Activated naive CD4-positive, alpha-beta T cell treated with Interleukin-2 at 50 U/mL for 16 hours (primary cell): ENCODE data around the gene SELENOK.
A peak's percentile ranks its signal among the peaks of the same experiment; 100 is the strongest.
"Not testable (repeated sequence)": the region's sequence is repeated elsewhere in the genome, so short reads cannot be mapped to it uniquely, and the experiment has no call there.

Source experiments
- DNase-seq: peaks from one replicate; pipeline ENCODE4 v3.0.0-alpha.2; 2020

Gene SELENOK

DNA sequence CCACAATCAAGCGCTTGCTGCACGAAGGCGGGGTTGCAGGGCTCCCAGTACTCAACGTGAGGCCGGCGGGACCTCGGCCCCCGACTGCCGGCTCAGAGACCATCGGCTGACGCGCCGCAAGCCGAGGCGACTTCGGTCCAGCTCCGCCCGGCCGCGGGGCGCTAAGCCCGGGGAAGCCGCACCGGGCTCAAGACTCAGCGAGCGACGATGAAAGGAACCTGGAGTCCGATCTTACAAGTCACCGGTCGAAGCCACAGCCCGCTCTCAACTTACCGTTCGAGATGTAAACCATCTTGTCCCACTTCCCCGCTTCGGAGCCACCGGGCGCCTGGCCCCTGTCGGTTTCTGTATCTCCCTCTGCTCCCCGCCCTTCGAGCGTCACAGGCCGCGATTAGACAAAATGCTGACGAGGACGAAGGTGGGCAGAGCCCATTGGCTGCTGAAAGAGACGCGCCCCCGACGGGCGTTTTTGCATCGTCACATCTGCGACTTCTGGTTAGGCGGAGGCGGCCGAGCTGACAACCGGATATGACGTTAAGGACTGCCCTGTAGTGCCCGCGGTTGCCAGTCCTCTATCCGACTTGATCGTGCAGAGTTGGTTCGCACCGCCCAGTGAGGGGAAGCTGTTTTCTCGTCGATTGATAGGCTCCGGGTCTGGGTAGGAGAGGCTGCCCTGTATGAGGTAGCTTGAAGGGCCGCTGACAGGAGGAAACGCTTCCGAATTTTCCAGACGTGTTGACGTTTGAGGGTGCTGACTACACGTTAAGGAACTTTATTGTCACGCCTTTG is at the start of gene SELENOK:
SELENOK (minus strand) TSS at position 363 of the 789 bp plus-strand sequence.
- DNase-seq = peak; percentile 97

GRCh38 chr3:53941184-53941583 is 49.5 kb upstream of the SELENOK start:
- no peak for DNase-seq

DNA sequence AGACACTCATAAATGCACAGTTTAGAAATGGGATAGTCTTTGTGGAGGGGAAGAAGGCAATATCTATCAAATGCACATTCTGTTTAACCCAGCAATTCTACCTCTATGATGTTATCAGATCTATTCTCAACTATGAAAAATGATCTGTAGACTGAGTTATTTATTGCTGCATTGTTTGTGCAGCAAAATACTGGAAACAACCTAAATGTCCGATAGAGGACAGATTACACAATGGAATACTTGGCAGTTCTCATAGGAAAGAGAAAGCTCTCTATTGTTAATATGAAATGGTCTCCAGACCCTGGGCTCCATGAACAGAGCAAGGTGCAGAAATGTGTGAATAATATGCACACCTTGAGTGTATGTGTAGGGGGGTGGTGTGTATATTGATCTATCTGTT is 49.0 kb upstream of the SELENOK start:
- no peak for DNase-seq

GRCh38 chr3:53939813-53940212 is 48.2 kb upstream of the SELENOK start:
- no peak for DNase-seq

- no peak for DNase-seq
Observed at GRCh38 chr3:53939086-53939582, 47.5 kb upstream of the SELENOK start.

GRCh38 chr3:53938645-53939044 is 47.0 kb upstream of the SELENOK start:
- peak; percentile 15 for DNase-seq

- no peak for DNase-seq
Observed at GRCh38 chr3:53936347-53936746, 44.7 kb upstream of the SELENOK start.

DNA sequence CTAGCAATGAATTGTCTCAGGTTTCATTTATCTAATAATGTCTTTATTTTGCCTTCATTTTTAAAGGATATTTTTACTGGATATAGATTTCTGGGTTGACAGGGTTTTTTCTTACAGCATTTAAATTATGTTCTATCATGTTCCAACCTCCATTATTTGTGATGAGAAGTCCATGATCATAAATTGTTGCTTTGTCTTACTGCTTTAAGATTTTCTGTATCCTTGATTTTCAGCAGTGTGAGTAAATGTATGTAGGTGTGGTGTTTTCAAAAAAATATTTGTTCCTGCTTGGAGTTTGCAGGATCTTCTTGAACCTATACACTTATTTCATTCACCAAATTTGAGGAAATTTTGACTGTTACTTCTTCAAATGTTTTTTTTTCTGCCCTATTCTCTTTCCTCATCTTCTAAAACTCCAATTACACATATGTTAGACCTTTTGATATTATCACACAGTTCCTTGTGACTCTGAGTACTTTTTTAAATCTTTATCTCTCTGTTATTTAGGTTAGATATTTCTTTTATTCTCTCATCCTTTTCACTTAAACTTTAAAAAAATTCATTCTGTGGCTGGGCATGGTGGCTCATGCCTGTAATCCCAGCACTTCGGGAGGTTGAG is 43.7 kb upstream of the SELENOK start:
- no peak for DNase-seq

DNA sequence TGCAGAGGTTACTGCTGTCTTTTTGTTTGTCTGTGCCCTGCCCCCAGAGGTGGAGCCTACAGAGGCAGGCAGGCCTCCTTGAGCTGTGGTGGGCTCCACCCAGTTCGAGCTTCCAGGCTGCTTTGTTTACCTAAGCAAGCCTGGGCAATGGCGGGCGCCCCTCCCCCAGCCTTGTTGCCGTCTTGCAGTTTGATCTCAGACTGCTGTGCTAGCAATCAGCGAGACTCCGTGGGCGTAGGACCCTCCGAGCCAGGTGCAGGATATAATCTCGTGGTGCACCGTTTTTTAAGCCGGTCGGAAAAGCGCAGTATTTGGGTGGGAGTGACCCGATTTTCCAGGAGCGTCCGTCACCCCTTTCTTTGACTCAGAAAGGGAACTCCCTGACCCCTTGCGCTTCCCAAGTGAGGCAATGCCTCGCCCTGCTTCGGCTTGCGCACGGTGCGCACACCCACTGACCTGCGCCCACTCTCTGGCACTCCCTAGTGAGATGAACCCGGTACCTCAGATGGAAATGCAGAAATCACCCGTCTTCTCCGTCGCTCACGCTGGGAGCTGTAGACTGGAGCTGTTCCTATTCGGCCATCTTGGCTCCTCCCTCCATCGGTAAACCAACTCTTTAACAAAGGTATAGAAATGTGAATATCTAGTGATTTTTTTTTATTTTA is 35.7 kb upstream of the SELENOK start:
- not testable (repeated sequence) for DNase-seq

DNA sequence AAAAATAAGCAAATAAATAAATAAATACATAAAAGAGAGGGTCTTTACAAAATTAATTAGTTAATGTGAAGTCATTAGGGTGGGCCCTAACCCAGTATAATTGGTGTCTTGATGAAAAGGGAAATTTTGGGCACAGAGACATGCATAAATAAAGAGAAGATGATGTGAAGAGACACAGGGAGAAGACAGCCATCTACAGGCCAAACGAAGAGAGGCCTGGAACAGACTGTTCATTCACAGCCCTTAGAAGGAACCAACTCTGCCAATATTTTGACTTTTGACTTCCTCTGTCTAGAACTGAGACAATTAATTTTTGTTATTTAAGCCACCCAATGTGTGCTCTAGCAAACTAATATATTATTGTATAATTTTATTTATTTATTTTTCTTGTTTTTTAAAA is 29.6 kb upstream of the SELENOK start:
- no peak for DNase-seq

- DNase-seq = no peak
Observed at GRCh38 chr3:53919741-53920140, 28.1 kb upstream of the SELENOK start.

DNA sequence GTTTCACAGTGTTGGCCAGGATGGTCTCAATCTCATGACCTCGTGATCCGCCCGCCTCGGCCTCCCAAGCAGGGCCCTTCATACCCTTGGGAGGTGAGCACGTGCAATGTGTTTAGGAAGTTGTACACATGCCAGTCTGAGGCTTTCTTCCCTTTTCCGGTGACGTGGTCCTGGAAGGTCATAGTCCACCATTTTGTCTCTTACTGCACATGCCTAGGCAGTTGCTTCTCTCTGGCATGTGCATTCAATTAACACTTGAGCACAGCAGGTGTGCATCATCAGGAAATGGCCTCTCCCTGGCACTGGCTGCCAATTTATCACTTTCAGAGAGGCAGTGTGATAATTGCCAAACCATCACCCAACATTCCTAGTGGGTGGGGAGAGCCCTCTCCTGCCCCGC is 21.7 kb upstream of the SELENOK start:
- no peak for DNase-seq

DNA sequence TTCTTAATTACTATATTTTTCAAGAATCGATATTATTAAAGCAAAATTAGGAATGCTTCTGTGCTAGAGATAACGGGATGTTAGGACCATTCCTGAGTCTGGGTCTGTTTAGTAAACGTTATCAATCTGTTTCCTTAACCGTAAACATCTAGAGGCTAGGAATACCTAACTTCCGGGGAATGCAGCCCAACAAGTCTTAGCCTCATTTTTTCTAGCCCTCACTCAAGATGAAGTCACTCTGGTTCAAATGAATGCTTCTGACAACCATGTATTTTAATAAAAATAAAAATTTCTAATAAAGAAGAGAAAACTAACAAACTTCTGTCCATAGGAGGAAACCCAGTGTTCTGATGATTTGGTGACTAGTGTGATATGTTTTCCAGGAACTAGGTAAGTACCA is 11.1 kb upstream of the SELENOK start:
- DNase-seq = no peak

- DNase-seq = no peak
Observed at GRCh38 chr3:53902067-53902466, 10.4 kb upstream of the SELENOK start.

DNA sequence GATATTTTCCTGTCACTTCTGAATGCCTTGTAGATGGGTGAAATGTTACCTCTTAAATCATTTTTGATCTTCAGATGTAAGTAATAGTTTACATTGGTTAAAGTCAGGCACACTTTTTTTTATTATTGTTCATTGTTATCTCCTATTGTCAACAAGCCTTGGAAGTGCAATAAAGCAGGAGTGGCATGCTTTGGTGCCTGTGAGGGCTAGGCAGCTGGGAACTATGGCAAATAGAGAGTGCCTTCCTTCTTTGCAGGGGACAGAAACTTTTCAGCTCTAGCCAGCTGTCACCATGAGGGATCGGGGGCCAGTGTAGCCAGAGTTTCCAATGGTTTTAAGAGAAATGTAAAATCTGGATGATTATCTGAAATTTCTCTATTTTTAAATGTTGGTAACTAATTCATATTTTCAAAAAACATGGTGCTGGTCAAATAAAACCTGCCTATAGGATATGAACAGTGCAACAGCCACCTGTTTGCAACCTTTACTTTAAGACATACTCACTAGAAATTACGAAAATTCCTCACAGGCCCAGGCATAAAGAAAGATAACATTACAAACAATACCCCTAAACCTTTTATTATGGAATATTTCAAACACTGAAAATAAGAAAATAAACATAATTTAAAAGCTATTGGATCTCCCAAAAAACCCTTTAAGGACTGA is 9.1 kb upstream of the SELENOK start:
- no peak for DNase-seq

DNA sequence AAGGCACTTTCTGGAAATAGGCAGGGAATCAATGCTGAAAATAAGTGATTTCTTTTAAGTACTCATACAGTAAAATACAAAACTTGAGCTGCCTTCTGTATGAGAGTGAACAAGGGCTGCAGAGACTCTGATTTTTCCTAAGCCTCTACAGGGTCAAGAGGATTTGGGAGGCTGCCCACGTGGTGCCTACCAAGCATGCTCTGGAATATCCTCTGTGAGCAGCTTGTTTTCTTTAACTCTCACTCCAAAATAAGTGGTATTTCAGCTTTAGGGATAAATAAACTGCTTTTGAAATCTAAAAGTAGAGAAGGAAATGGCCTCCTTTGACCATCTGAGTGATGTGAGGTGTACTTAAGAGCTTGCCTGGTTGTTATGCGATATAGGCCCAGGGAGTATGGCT is 8.1 kb upstream of the SELENOK start:
- DNase-seq = no peak

DNA sequence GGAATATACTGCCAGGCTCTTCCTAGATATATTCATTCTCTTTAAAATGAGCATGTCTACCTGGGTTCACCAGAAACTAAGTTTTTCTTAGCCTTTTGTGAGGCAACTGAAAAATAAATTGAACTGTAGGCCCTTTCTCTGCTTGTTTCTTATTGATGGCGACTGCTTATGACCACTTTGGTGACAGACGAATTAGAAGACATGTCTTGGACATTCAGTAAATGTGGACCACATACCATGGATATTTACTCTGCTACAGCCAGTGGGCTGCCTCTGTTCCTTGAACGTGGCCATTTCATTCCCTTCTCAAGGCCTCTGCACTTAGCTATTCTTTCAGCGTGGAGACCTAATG is 603 bp upstream of the SELENOK start:
- no peak for DNase-seq

DNA sequence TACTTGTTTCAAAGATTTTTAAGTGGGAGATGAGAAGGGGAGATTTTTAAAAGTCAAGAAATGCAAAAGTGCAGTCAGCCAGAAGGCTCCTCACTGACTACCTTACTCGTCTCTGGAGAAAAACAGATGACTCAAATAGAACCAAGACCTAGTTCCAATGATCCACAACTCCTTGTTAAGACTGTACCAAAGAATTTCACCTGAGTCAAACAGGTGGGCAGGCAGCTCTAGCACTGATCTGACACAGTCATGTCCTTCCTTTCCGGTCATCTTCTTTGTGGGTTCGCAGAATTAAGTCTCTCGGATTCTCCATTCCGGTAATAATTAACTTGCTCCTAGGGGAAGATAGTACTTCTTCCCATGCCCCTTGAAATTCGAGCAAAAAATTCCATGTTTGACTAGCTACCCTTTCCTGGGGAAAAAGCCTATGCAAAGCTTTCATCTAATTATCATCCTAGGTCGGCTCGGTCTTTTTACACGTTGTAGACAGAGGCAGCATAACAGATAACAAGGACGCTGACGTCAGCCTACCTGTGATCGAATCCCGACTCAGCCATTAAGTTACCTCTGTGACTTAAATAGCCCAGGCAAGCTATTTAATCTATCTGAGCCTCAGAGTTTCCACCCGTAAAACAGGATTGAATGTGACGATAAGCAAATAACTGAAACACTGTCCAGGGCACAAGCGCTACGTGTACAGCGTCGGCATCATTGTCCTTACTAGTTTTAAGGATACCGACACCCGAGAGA is 758 bp downstream of the SELENOK start:
- DNase-seq = peak; percentile 50

DNA sequence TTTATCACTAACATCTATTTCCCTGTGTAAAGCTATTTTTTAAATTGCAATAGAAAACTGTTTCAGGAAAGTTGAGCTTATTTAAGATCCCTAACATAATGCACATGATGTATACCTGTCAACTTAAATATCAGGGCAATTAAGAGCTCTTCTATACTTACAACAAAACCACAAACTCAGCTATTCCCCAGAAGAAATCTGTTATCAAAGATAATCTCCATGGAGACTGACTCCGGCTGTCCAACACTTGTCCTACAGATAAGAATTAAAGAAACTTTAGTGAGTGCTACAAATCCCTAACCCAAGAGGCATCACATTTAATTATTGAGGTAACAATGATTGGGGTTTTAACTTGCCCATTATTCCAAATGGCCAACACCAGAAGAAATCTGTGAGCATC is 3.4 kb downstream of the SELENOK start:
- no peak for DNase-seq

GRCh38 chr3:53887446-53887845 is 4.2 kb downstream of the SELENOK start:
- no peak for DNase-seq

- no peak for DNase-seq
Observed at GRCh38 chr3:53885239-53885638, 6.4 kb downstream of the SELENOK start.

- no peak for DNase-seq
Observed at GRCh38 chr3:53884623-53885022, 7.0 kb downstream of the SELENOK start.

DNA sequence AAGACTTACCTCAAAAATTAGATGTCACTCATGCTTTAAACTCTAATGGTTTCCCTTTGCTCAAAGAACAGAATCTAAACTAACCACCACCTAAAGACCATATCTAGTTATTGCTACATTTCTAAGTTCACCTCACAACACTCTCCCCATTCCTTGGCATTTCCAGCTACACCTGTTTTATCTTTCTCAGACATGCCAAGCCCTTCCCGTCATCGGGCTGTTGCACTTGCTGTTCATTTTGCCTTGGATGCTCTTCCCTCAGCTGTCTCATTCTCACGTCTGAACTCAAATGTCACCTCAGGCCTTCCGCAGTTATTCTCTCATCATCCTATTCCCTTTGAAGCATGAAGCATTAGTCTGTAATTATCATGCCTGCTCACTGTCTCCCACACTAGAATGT is 8.7 kb downstream of the SELENOK start:
- DNase-seq = no peak
